Suprapubic skin (tissue), 4 donors: Measurements from ENCODE around the gene CDH26. TPM values are rescaled to one million over a fixed set of nuclear protein-coding genes. Genes with fewer than 3 reads are reported as not detected.

Experiments
- DNase-seq, 2 donors: peaks; one replicate each; pipeline ENCODE4 v3.0.0-alpha.2; 2019; ENCODE audit warnings: low spot score in 2 of 2
- H3K27ac ChIP-seq: fragments of 200-600 bp; sonication (generic); one replicate; pipeline ENCODE4 v1.5.1; 2019
- H3K27me3 ChIP-seq: fragments of 200-600 bp; sonication (generic); one replicate; pipeline ENCODE4 v1.5.1; 2019
- H3K36me3 ChIP-seq: fragments of 200-600 bp; sonication (generic); one replicate; pipeline ENCODE4 v1.5.1; 2019
- H3K4me1 ChIP-seq: fragments of 200-600 bp; sonication (generic); one replicate; pipeline ENCODE4 v1.5.1; 2019
- H3K4me3 ChIP-seq: fragments of 200-600 bp; sonication (generic); one replicate; pipeline ENCODE4 v1.5.1; 2019; ENCODE audit warnings: mild to moderate bottlenecking
- H3K9me3 ChIP-seq: fragments of 200-600 bp; sonication (generic); one replicate; pipeline ENCODE4 v1.5.1; 2019
- EP300 ChIP-seq: sonication (generic); formaldehyde crosslinking; IDR thresholded peaks from one replicate; pipeline ENCODE4 v1.6.1; 2017; ENCODE audit warnings: antibody characterized with exemption
- POLR2A ChIP-seq, 2 donors: fragments of 450-650 bp; IDR thresholded peaks; one replicate each; pipeline ENCODE4 v1.6.1; 2017; ENCODE audit warnings: antibody characterized with exemption in 2 of 2, mild to moderate bottlenecking in 2 of 2, moderate library complexity in 2 of 2
- POLR2AphosphoS5 ChIP-seq, 3 donors: sonication (generic); formaldehyde crosslinking; IDR thresholded peaks; one replicate each; pipeline ENCODE4 v1.6.1; 2017; ENCODE audit warnings: antibody characterized with exemption in 3 of 3
- WGBS: methylation state at CpG from one replicate; pipeline ENCODE4 v1.1.5; 2018; 5-methylcytosine and 5-hydroxymethylcytosine counted together
- total RNA-seq, 4 donors: library from RNA; depleted of rRNA; stranded (reverse); fragments of >200 nt; gene quantifications; one replicate each; pipeline ENCODE4 v1.1.0, GENCODE V29; 2016
- TF ChIP-seq, protein P1 (sequence below), 2 donors: fragments of 200-600 bp in 1 of 2; fragments of 450-650 bp in 1 of 2; sonication (generic) in 1 of 2; IDR thresholded peaks; one replicate each; pipeline ENCODE4 v1.5.1; 2016 to 2019; ENCODE audit warnings: antibody characterized with exemption in 2 of 2, mild to moderate bottlenecking in 1 of 2, moderate library complexity in 1 of 2

The CDH26 gene
- total RNA-seq, 4 donors from 2014 or later: 1.4 to 2.2 (median 2.0) TPM

GRCh38 chr20:60063048-60063451 lies 104.8 kb downstream of the CDH26 start:
- Histone ChIP-seq H3K36me3 (no peaks in the 10 kb centered on the region), H3K9me3 (no peaks in the 10 kb centered on the region), H3K27me3 (no peaks in the 10 kb centered on the region), H3K4me3 (no peak overlapping the region), H3K27ac (peak overlapping the region; percentile 32), H3K4me1 (peaks cover 49% of the 10 kb centered on the region)
- TF ChIP-seq, protein P1, sequence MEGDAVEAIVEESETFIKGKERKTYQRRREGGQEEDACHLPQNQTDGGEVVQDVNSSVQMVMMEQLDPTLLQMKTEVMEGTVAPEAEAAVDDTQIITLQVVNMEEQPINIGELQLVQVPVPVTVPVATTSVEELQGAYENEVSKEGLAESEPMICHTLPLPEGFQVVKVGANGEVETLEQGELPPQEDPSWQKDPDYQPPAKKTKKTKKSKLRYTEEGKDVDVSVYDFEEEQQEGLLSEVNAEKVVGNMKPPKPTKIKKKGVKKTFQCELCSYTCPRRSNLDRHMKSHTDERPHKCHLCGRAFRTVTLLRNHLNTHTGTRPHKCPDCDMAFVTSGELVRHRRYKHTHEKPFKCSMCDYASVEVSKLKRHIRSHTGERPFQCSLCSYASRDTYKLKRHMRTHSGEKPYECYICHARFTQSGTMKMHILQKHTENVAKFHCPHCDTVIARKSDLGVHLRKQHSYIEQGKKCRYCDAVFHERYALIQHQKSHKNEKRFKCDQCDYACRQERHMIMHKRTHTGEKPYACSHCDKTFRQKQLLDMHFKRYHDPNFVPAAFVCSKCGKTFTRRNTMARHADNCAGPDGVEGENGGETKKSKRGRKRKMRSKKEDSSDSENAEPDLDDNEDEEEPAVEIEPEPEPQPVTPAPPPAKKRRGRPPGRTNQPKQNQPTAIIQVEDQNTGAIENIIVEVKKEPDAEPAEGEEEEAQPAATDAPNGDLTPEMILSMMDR (IDR thresholded peaks at IDR 0.05): no peak
- no peak for TF ChIP-seq POLR2A (IDR thresholded peaks at IDR 0.05)
- no peak for TF ChIP-seq POLR2AphosphoS5 (IDR thresholded peaks at IDR 0.05)
- no peak for TF ChIP-seq EP300
- WGBS: 45% methylated on average over 4 of the region's 4 CpGs
- no peak for DNase-seq

GRCh38 chr20:60063739-60064380 lies 105.6 kb downstream of the CDH26 start:
- H3K4me1 ChIP-seq: peaks cover 41% of the 10 kb centered on the region
- H3K27ac ChIP-seq: peak overlapping the region; percentile 32
- H3K27me3 ChIP-seq: no peaks in the 10 kb centered on the region
- no peak overlapping the region for H3K4me3 ChIP-seq
- H3K9me3 ChIP-seq: no peaks in the 10 kb centered on the region
- TF ChIP-seq, protein P1 (IDR thresholded peaks at IDR 0.05): no peak
- TF ChIP-seq POLR2AphosphoS5 (IDR thresholded peaks at IDR 0.05): no peak
- DNase-seq: no peak
- no peaks in the 10 kb centered on the region for H3K36me3 ChIP-seq
- WGBS: 66% methylated on average over 3 of the region's 3 CpGs

Other genes with a start within 250 kb of the CDH26 start
- gene SYCP2, start 24.8 kb upstream of the CDH26 start, total RNA-seq: 1 to 10 TPM; 1.8 to 5.0 (median 4.4) TPM
- 10 to 100 TPM in 3 of 4 donors, 1 to 10 TPM in 1; 7.3 to 16.9 (median 12.8) TPM for gene PPP1R3D, start 18.1 kb upstream of the CDH26 start, total RNA-seq
- 10 to 100 TPM in 1 of 4 donors, 1 to 10 TPM in 3; 2.8 to 12.9 (median 6.0) TPM for gene FAM217B, start 18.0 kb upstream of the CDH26 start, total RNA-seq